Nephron (organoid): ENCODE data around the gene GCGR.

Experiments
- H3K27ac Mint-ChIP-seq, 3 experiments: 2 replicates each; pipeline ENCODE4 v1.8.0; 2020; ENCODE audit warnings: mixed read lengths in 3 of 3, mild to moderate bottlenecking in 2 of 3, moderate library complexity in 1 of 3
- H3K27me3 Mint-ChIP-seq: 2 replicates; pipeline ENCODE4 v1.8.0; 2021; ENCODE audit warnings: low read depth, mild to moderate bottlenecking, moderate library complexity, mixed read lengths
- H3K36me3 Mint-ChIP-seq: 2 replicates; pipeline ENCODE4 v1.8.0; 2020; ENCODE audit warnings: low read depth, mixed read lengths
- H3K4me1 Mint-ChIP-seq: 2 replicates; pipeline ENCODE4 v1.8.0; 2020; ENCODE audit warnings: mixed read lengths
- H3K4me3 Mint-ChIP-seq, 3 experiments: 2 replicates each; pipeline ENCODE4 v1.8.0; 2020; ENCODE audit warnings: mild to moderate bottlenecking in 3 of 3, mixed read lengths in 3 of 3, moderate library complexity in 2 of 3
- H3K9me3 Mint-ChIP-seq: 2 replicates; pipeline ENCODE4 v1.8.0; 2020; ENCODE audit warnings: mixed read lengths
- CTCF ChIP-seq, 3 experiments: fragments of 200-600 bp; sonication (generic); IDR thresholded peaks; one replicate each; pipeline ENCODE4 v1.5.0; 2021; ENCODE audit warnings: antibody characterized with exemption in 3 of 3; ENCODE audit not compliant: unreplicated experiment in 3 of 3

GCGR gene

GRCh38 chr17:81825841-81826466 is 22.0 kb downstream of the GCGR start:
- H3K36me3 Mint-ChIP-seq: peaks cover 3% of the 10 kb centered on the region
- no peak for TF ChIP-seq CTCF (IDR thresholded peaks at IDR 0.05; ENCODE audit: unreplicated experiment in 3 of 3)
- peaks cover 5% of the 10 kb centered on the region for H3K4me1 Mint-ChIP-seq
- no peak overlapping the region for H3K4me3 Mint-ChIP-seq
- H3K27ac Mint-ChIP-seq: peak overlapping the region in 1 of 3 experiments; percentile 18
- no peaks in the 10 kb centered on the region for H3K9me3 Mint-ChIP-seq
- no peaks in the 10 kb centered on the region for H3K27me3 Mint-ChIP-seq

GRCh38 chr17:81828656-81829055 is 24.7 kb downstream of the GCGR start:
- no peaks in the 10 kb centered on the region for H3K27me3 Mint-ChIP-seq
- H3K4me3 Mint-ChIP-seq: peak overlapping the region; percentile 20 to 68 (median 53)
- no peak for TF ChIP-seq CTCF (IDR thresholded peaks at IDR 0.05; ENCODE audit: unreplicated experiment in 3 of 3)
- H3K9me3 Mint-ChIP-seq: no peaks in the 10 kb centered on the region
- H3K4me1 Mint-ChIP-seq: peaks cover 14% of the 10 kb centered on the region
- no peak overlapping the region for H3K27ac Mint-ChIP-seq
- H3K36me3 Mint-ChIP-seq: peaks cover 2% of the 10 kb centered on the region

GRCh38 chr17:81829858-81830257 is 25.9 kb downstream of the GCGR start:
- H3K36me3 Mint-ChIP-seq: no peaks in the 10 kb centered on the region
- TF ChIP-seq CTCF (IDR thresholded peaks at IDR 0.05; ENCODE audit: unreplicated experiment in 3 of 3): no peak
- peaks cover 14% of the 10 kb centered on the region for H3K4me1 Mint-ChIP-seq
- no peaks in the 10 kb centered on the region for H3K9me3 Mint-ChIP-seq
- no peaks in the 10 kb centered on the region for H3K27me3 Mint-ChIP-seq
- H3K4me3 Mint-ChIP-seq: peak overlapping the region; percentile 66 to 90 (median 75)
- H3K27ac Mint-ChIP-seq: no peak overlapping the region

GRCh38 chr17:81831563-81831956 is 27.6 kb downstream of the GCGR start:
- Mint-ChIP-seq H3K4me1 (peaks cover 14% of the 10 kb centered on the region), H3K9me3 (no peaks in the 10 kb centered on the region), H3K27ac (peak overlapping the region in 2 of 3 experiments; percentile 85 to 91), H3K36me3 (no peaks in the 10 kb centered on the region), H3K4me3 (peak overlapping the region; percentile 88 to 92 (median 90)), H3K27me3 (no peaks in the 10 kb centered on the region)
- no peak for TF ChIP-seq CTCF (IDR thresholded peaks at IDR 0.05; ENCODE audit: unreplicated experiment in 3 of 3)

GRCh38 chr17:81831957-81832607 is 28.1 kb downstream of the GCGR start:
- Mint-ChIP-seq H3K9me3 (no peaks in the 10 kb centered on the region), H3K4me3 (peak overlapping the region; percentile 88 to 92 (median 90)), H3K36me3 (no peaks in the 10 kb centered on the region), H3K4me1 (peaks cover 14% of the 10 kb centered on the region), H3K27ac (peak overlapping the region; percentile 34 to 91 (median 85)), H3K27me3 (no peaks in the 10 kb centered on the region)
- TF ChIP-seq CTCF (IDR thresholded peaks at IDR 0.05; ENCODE audit: unreplicated experiment in 3 of 3): no peak
